ENCODE measurements around the gene DDHD1.

Gene DDHD1

DNA sequence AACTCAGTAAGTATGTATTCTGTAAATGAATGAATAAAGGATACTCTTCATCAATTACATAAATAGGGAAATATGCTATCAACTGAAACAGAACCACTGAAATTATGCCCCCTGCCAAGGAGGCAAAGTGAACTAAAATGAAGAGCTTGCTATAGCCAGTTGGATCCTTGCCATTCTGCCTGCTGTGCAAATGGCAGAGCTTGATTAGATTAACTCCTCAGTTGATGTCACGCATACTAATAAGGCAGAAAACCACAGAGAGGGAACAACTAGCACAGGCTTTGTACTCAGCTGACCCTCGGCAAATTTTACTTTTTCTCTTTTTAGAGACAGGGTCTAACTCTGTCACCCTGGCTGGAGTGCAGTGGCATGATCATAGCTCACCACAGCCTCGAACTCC is 165.6 kb downstream of the DDHD1 start:
- DNase-seq, result peak; percentile 56 to 90

DNA sequence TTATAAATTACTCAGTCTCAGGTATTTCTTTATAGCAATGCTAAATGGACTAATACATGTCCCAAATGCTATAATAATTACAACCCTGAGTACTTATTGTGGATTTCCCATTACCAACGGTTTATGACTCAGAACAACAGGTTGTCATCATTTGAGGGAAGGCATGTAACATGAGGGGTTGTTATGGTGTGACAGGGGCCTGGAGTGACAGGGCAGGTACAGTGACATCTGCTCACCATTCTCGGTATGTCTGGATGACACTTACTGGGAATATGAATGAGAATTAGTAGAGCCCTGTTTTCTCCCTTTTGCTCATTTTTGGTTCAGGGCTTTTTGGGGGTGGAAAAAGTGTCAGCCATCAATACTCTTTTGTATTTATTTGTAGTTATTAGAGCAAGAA is 166.1 kb downstream of the DDHD1 start:
- no peak for DNase-seq

Measured in NCI-H2081 (cell line).